ENCODE data around the gene PLGRKT. TPM values are rescaled to one million over a fixed set of nuclear protein-coding genes. Genes with fewer than 3 reads are reported as not detected.

PLGRKT gene
- total RNA-seq, 1 experiment from 2014 or later, result 5.0 TPM

- H3K36me3 Mint-ChIP-seq (ENCODE audit: insufficient read depth, unreplicated experiment), result no peaks in the 10 kb centered on the region
- no TSS peak for BruUV-seq (replicated peaks)
- intact Hi-C loops (cut with micrococcal nuclease; ENCODE audit: unreplicated experiment), result no loop called here
- no peak overlapping the region for H3K4me3 Mint-ChIP-seq (ENCODE audit: unreplicated experiment)
- H3K9me3 Mint-ChIP-seq (ENCODE audit: unreplicated experiment), result peaks cover 9% of the 10 kb centered on the region
- Histone ChIP-seq H3K27me3 (replicated peaks; ENCODE audit: control insufficient read depth, insufficient read depth, low read length) (no peaks in the 10 kb centered on the region), H3K4me1 (no peaks in the 10 kb centered on the region), H3K9me3 (no peaks in the 10 kb centered on the region), H3K4me3 (ENCODE audit: low read depth, low read length) (no peak overlapping the region), H3K36me3 (ENCODE audit: control insufficient read depth, insufficient read depth, low read length) (no peaks in the 10 kb centered on the region)
- CTCF ChIA-PET, result no interaction called here
- no peak overlapping the region for H3K27ac Mint-ChIP-seq (ENCODE audit: unreplicated experiment)
- peaks cover 3% of the 10 kb centered on the region for H3K27me3 Mint-ChIP-seq (ENCODE audit: insufficient read depth, unreplicated experiment)
- POLR2A ChIA-PET, result no interaction called here
- TF ChIP-seq CTCF (IDR thresholded peaks at IDR 0.05; ENCODE audit: insufficient read depth in 1 of 2, low read depth in 1 of 2, low read length in 1 of 2, severe bottlenecking in 1 of 2, unreplicated experiment in 1 of 2), result no peak
- H3K4me1 Mint-ChIP-seq (ENCODE audit: low read depth, unreplicated experiment), result no peaks in the 10 kb centered on the region
- DNase-seq, result no peak
Observed at GRCh38 chr9:5485378-5486085, 47.8 kb upstream of the PLGRKT start.

- H3K9me3 Mint-ChIP-seq (ENCODE audit: unreplicated experiment), result peaks cover 9% of the 10 kb centered on the region
- POLR2A ChIA-PET, result no interaction called here
Observed at GRCh38 chr9:5483306-5483705, 45.6 kb upstream of the PLGRKT start.

GRCh38 chr9:5482194-5482593 is 44.5 kb upstream of the PLGRKT start:
- Histone ChIP-seq H3K9me3 (no peaks in the 10 kb centered on the region), H3K27me3 (replicated peaks; ENCODE audit: control insufficient read depth, insufficient read depth, low read length) (no peaks in the 10 kb centered on the region), H3K36me3 (ENCODE audit: control insufficient read depth, insufficient read depth, low read length) (no peaks in the 10 kb centered on the region), H3K4me1 (no peaks in the 10 kb centered on the region), H3K4me3 (ENCODE audit: low read depth, low read length) (no peak overlapping the region)
- H3K27me3 Mint-ChIP-seq (ENCODE audit: insufficient read depth, unreplicated experiment), result no peaks in the 10 kb centered on the region
- H3K4me1 Mint-ChIP-seq (ENCODE audit: low read depth, unreplicated experiment), result no peaks in the 10 kb centered on the region
- ChIA-PET CTCF (no interaction called here), POLR2A (no interaction called here)
- BruUV-seq (replicated peaks), result no TSS peak
- peaks cover 7% of the 10 kb centered on the region for H3K9me3 Mint-ChIP-seq (ENCODE audit: unreplicated experiment)
- no peak for TF ChIP-seq CTCF (IDR thresholded peaks at IDR 0.05; ENCODE audit: insufficient read depth in 1 of 2, low read depth in 1 of 2, low read length in 1 of 2, severe bottlenecking in 1 of 2, unreplicated experiment in 1 of 2)
- H3K4me3 Mint-ChIP-seq (ENCODE audit: unreplicated experiment), result no peak overlapping the region
- no peaks in the 10 kb centered on the region for H3K36me3 Mint-ChIP-seq (ENCODE audit: insufficient read depth, unreplicated experiment)
- no peak overlapping the region for H3K27ac Mint-ChIP-seq (ENCODE audit: unreplicated experiment)
- intact Hi-C loops (cut with micrococcal nuclease; ENCODE audit: unreplicated experiment), result no loop called here
- no peak for DNase-seq

More at GRCh38 chr9:5483306-5483705, 45.6 kb upstream of the PLGRKT start:
- Mint-ChIP-seq H3K4me3 (ENCODE audit: unreplicated experiment) (no peak overlapping the region), H3K36me3 (ENCODE audit: insufficient read depth, unreplicated experiment) (no peaks in the 10 kb centered on the region), H3K27ac (ENCODE audit: unreplicated experiment) (no peak overlapping the region), H3K27me3 (ENCODE audit: insufficient read depth, unreplicated experiment) (peaks cover 3% of the 10 kb centered on the region), H3K4me1 (ENCODE audit: low read depth, unreplicated experiment) (no peaks in the 10 kb centered on the region)
- intact Hi-C loops (cut with micrococcal nuclease; ENCODE audit: unreplicated experiment), result no loop called here
- CTCF ChIA-PET, result interaction anchor here (0.7 kb wide), 1 partner anchor 1184 kb away, joined by 3 read pairs; the partner anchor contains the start of gene GLIS3
- DNase-seq, result no peak
- no peak for TF ChIP-seq CTCF (IDR thresholded peaks at IDR 0.05; ENCODE audit: insufficient read depth in 1 of 2, low read depth in 1 of 2, low read length in 1 of 2, severe bottlenecking in 1 of 2, unreplicated experiment in 1 of 2)
- Histone ChIP-seq H3K36me3 (ENCODE audit: control insufficient read depth, insufficient read depth, low read length) (no peaks in the 10 kb centered on the region), H3K9me3 (no peaks in the 10 kb centered on the region), H3K4me3 (ENCODE audit: low read depth, low read length) (no peak overlapping the region), H3K4me1 (no peaks in the 10 kb centered on the region), H3K27me3 (replicated peaks; ENCODE audit: control insufficient read depth, insufficient read depth, low read length) (no peaks in the 10 kb centered on the region)
- no TSS peak for BruUV-seq (replicated peaks)
